Activated CD8-positive, alpha-beta T cell treated with anti-CD3 and anti-CD28 coated beads for 36 hours (primary cell): ENCODE measurements around the gene KNSTRN. TPM values are rescaled to one million over a fixed set of nuclear protein-coding genes. Genes with fewer than 3 reads are reported as not detected.

Source experiments
- ATAC-seq: fragments of 200-7000 bp; cut with Tn5 transposase; one replicate; pipeline ENCODE4 v1.10.0; 2021; ENCODE audit warnings: mild to moderate bottlenecking, moderate library complexity
- CTCF ChIA-PET: fragments of 350-600 bp; sonication (Branson Sonifier 250); formaldehyde crosslinking; loops from one replicate; lab custom pipeline; 2021; ENCODE audit warnings: antibody characterized with exemption; lab: Charles Lee
- POLR2A ChIA-PET: fragments of 350-600 bp; sonication (Branson Sonifier 250); formaldehyde crosslinking; loops from one replicate; lab custom pipeline; 2021; ENCODE audit warnings: antibody characterized with exemption; lab: Charles Lee
- DNase-seq: peaks from one replicate; pipeline ENCODE4 v3.0.0-alpha.2; 2020
- H3K27ac Mint-ChIP-seq: one replicate; pipeline ENCODE4 v1.8.0; 2021; ENCODE audit warnings: mild to moderate bottlenecking, mixed read lengths
- H3K27me3 Mint-ChIP-seq: one replicate; pipeline ENCODE4 v1.8.0; 2021; ENCODE audit warnings: mixed read lengths
- H3K36me3 Mint-ChIP-seq: one replicate; pipeline ENCODE4 v1.8.0; 2021; ENCODE audit warnings: low read depth, mixed read lengths
- H3K4me1 Mint-ChIP-seq: one replicate; pipeline ENCODE4 v1.8.0; 2021; ENCODE audit warnings: low read depth, mixed read lengths
- H3K4me3 Mint-ChIP-seq: one replicate; pipeline ENCODE4 v1.8.0; 2021; ENCODE audit warnings: mild to moderate bottlenecking, moderate library complexity, mixed read lengths
- H3K9me3 Mint-ChIP-seq: one replicate; pipeline ENCODE4 v1.8.0; 2021; ENCODE audit warnings: mixed read lengths
- CTCF ChIP-seq: fragments of 200-600 bp; IDR thresholded peaks from one replicate; pipeline ENCODE4 v1.8.0; 2022; ENCODE audit warnings: antibody characterized with exemption, mild to moderate bottlenecking
- intact Hi-C: fragments of 100-400 bp; cut with micrococcal nuclease; formaldehyde crosslinking; loops from one replicate; pipeline ENCODE4 v1.10.0; 2022
- total RNA-seq, 2 experiments: library from RNA; stranded (reverse); gene quantifications; one replicate each; pipeline ENCODE4 v1.2.3, GENCODE V29; 2021

The KNSTRN gene
- total RNA-seq, 2 experiments from 2014 or later: 54.2 to 55.0 TPM

GRCh38 chr15:40365016-40365415 lies 17.5 kb upstream of the KNSTRN start:
- Mint-ChIP-seq H3K4me1 (peaks cover 20% of the 10 kb centered on the region), H3K27ac (no peak overlapping the region), H3K27me3 (no peaks in the 10 kb centered on the region), H3K4me3 (no peak overlapping the region), H3K36me3 (no peaks in the 10 kb centered on the region), H3K9me3 (no peaks in the 10 kb centered on the region)
- no peak for ATAC-seq
- CTCF ChIA-PET: interaction anchor here (0.6 to 4.9 kb wide), 4 partner anchors 24 to 90 kb away, joined by 3 to 83 read pairs (median 18); partner anchors contain the start of genes CCDC9B and IVD
- no peak for DNase-seq
- POLR2A ChIA-PET: interaction anchor here (0.7 to 1.9 kb wide), 4 partner anchors 21 to 360 kb away, joined by 3 to 7 read pairs (median 4); partner anchors contain the start of gene IVD
- intact Hi-C loops: no loop called here
- TF ChIP-seq CTCF: no peak

- DNase-seq (peak; percentile 21), ATAC-seq (no peak)
- Mint-ChIP-seq H3K4me3 (peak overlapping the region; percentile 9), H3K27ac (no peak overlapping the region), H3K36me3 (no peaks in the 10 kb centered on the region), H3K4me1 (peaks cover 20% of the 10 kb centered on the region), H3K9me3 (no peaks in the 10 kb centered on the region), H3K27me3 (no peaks in the 10 kb centered on the region)
- intact Hi-C loops: no loop called here
- CTCF ChIA-PET: interaction anchor here (0.6 to 5.3 kb wide), 6 partner anchors 25 to 91 kb away, joined by 3 to 83 read pairs (median 18); partner anchors contain the start of genes CCDC9B and IVD
- POLR2A ChIA-PET: interaction anchor here (0.7 to 1.9 kb wide), 7 partner anchors 8 to 359 kb away, joined by 3 to 7 read pairs (median 4); partner anchors contain the start of gene DISP2
- TF ChIP-seq CTCF: no peak
These were observed 16.7 kb upstream of the KNSTRN start for GRCh38 chr15:40365624-40366456.

GRCh38 chr15:40366457-40367370 lies 15.8 kb upstream of the KNSTRN start:
- ATAC-seq (no peak), DNase-seq (no peak)
- H3K36me3 Mint-ChIP-seq: no peaks in the 10 kb centered on the region
- TF ChIP-seq CTCF: no peak
- ChIA-PET POLR2A (interaction anchor here (0.6 to 1.9 kb wide), 12 partner anchors 9 to 280 kb away, joined by 3 to 7 read pairs (median 4); partner anchors contain the start of genes DISP2 and KNSTRN), CTCF (interaction anchor here (1.0 to 5.3 kb wide), 12 partner anchors 9 to 153 kb away, joined by 3 to 83 read pairs (median 8); partner anchors contain the start of genes BAHD1, CCDC9B, CHST14 and DISP2)
- H3K4me3 Mint-ChIP-seq: peak overlapping the region; percentile 82
- no peaks in the 10 kb centered on the region for H3K27me3 Mint-ChIP-seq
- intact Hi-C loops: no loop called here
- H3K27ac Mint-ChIP-seq: no peak overlapping the region
- H3K4me1 Mint-ChIP-seq: peaks cover 20% of the 10 kb centered on the region
- no peaks in the 10 kb centered on the region for H3K9me3 Mint-ChIP-seq

- Mint-ChIP-seq H3K36me3 (no peaks in the 10 kb centered on the region), H3K27me3 (no peaks in the 10 kb centered on the region), H3K4me3 (peak overlapping the region; percentile 82), H3K9me3 (no peaks in the 10 kb centered on the region), H3K27ac (peak overlapping the region; percentile 79), H3K4me1 (peaks cover 20% of the 10 kb centered on the region)
- no peak for TF ChIP-seq CTCF
- intact Hi-C loops: no loop called here
- ATAC-seq: no peak
- POLR2A ChIA-PET: interaction anchor here (0.9 to 1.8 kb wide), 9 partner anchors 9 to 55 kb away, joined by 3 to 6 read pairs (median 4); partner anchors contain the start of genes DISP2 and KNSTRN
- CTCF ChIA-PET: interaction anchor here (0.9 to 5.3 kb wide), 17 partner anchors 10 to 153 kb away, joined by 3 to 83 read pairs (median 9); partner anchors contain the start of genes BAHD1, CCDC9B, CHST14 and DISP2
- DNase-seq: no peak
These were observed 15.2 kb upstream of the KNSTRN start for GRCh38 chr15:40367371-40367685.
